Endodermal cell (in vitro differentiated cells): Measurements from ENCODE around the gene SRGAP3. TPM values are rescaled to one million over a fixed set of nuclear protein-coding genes. Genes with fewer than 3 reads are reported as not detected.

Source experiments
- DNase-seq: peaks from one replicate; pipeline ENCODE4 v3.0.0-alpha.2; 2017
- H3K27ac ChIP-seq: 2 replicates; pipeline ENCODE4 v1.5.1; 2013; ENCODE audit warnings: mild to moderate bottlenecking, low read depth, low read length, moderate library complexity
- H3K27me3 ChIP-seq: 2 replicates; pipeline ENCODE4 v1.6.1; 2013; ENCODE audit warnings: mild to moderate bottlenecking, low read length, moderate library complexity; ENCODE audit not compliant: insufficient read depth, control insufficient read depth, poor library complexity, severe bottlenecking
- H3K36me3 ChIP-seq: 2 replicates; pipeline ENCODE4 v1.7.0; 2013; ENCODE audit warnings: mild to moderate bottlenecking, low read length, moderate library complexity; ENCODE audit not compliant: control insufficient read depth, insufficient read depth
- H3K4me1 ChIP-seq: one replicate; pipeline ENCODE4 v1.7.0; 2013; ENCODE audit warnings: low read length; ENCODE audit not compliant: control insufficient read depth, insufficient read depth
- H3K4me3 ChIP-seq: 2 replicates; pipeline ENCODE4 v1.5.1; 2013; ENCODE audit warnings: mild to moderate bottlenecking, low read length, moderate library complexity
- H3K9ac ChIP-seq: 2 replicates; pipeline ENCODE4 v1.6.1; 2013; ENCODE audit warnings: mild to moderate bottlenecking, low read length, moderate library complexity; ENCODE audit not compliant: poor library complexity, severe bottlenecking; ENCODE audit errors: extremely low read depth
- H3K9me3 ChIP-seq: 2 replicates; pipeline ENCODE4 v1.6.1; 2013; ENCODE audit warnings: mild to moderate bottlenecking, low read length, moderate library complexity; ENCODE audit not compliant: control insufficient read depth
- H3K27ac Mint-ChIP-seq: 2 replicates; pipeline ENCODE4 v1.8.0; 2020; ENCODE audit warnings: mixed read lengths
- H3K27me3 Mint-ChIP-seq: 2 replicates; pipeline ENCODE4 v1.8.0; 2021; ENCODE audit warnings: mild to moderate bottlenecking, mixed read lengths; ENCODE audit not compliant: insufficient read depth
- H3K36me3 Mint-ChIP-seq: 2 replicates; pipeline ENCODE4 v1.8.0; 2020; ENCODE audit warnings: low read depth, mixed read lengths
- H3K4me1 Mint-ChIP-seq: 2 replicates; pipeline ENCODE4 v1.8.0; 2020; ENCODE audit warnings: mixed read lengths
- H3K4me3 Mint-ChIP-seq: 2 replicates; pipeline ENCODE4 v1.8.0; 2020; ENCODE audit warnings: mild to moderate bottlenecking, moderate library complexity, mixed read lengths
- H3K9me3 Mint-ChIP-seq: 2 replicates; pipeline ENCODE4 v1.8.0; 2020; ENCODE audit warnings: mild to moderate bottlenecking, mixed read lengths
- CTCF ChIP-seq: fragments of 200-600 bp; sonication (generic); conservative IDR thresholded peaks from 2 replicates; pipeline ENCODE4 v1.5.0; 2021; ENCODE audit warnings: antibody characterized with exemption, mild to moderate bottlenecking
- WGBS, 2 experiments: methylation state at CpG; one replicate each; pipeline versions ENCODE4 v1.1.5 to v1.1.7; 2013; ENCODE audit warnings: missing lambda C conversion rate in 2 of 2, mixed read lengths in 1 of 2; ENCODE audit not compliant: insufficient coverage in 1 of 2, insufficient read length in 1 of 2; 5-methylcytosine and 5-hydroxymethylcytosine counted together
- total RNA-seq, 2 donors: library from RNA; stranded (reverse); fragmentation: NEBNext Ultra II Directional in 1 of 2; extraction: Animal tissue kit (Norgen Biotek cat#: 25700) in 1 of 2; gene quantifications; 2 replicates in 1 of 2; 3 replicates in 1 of 2; pipeline ENCODE4 v1.2.1, GENCODE V29; 2021

The SRGAP3 gene
- total RNA-seq, 2 donors from 2014 or later = 5.0 to 8.1 TPM

GRCh38 chr3:9121366-9122001, 128.0 kb downstream of the SRGAP3 start:
- Histone ChIP-seq H3K4me1 (peaks cover 11% of the 10 kb centered on the region), H3K9me3 (no peaks in the 10 kb centered on the region), H3K27me3 (peaks cover 4% of the 10 kb centered on the region), H3K27ac (peak overlapping the region; percentile 81), H3K4me3 (no peak overlapping the region), H3K9ac (no peak overlapping the region), H3K36me3 (no peaks in the 10 kb centered on the region)
- WGBS, 2 experiments = 86 to 94% methylated on average over 6 to 11 of the region's 11 CpGs
- DNase-seq = no peak
- no peak overlapping the region for H3K4me3 Mint-ChIP-seq
- H3K4me1 Mint-ChIP-seq = peaks cover 23% of the 10 kb centered on the region
- no peaks in the 10 kb centered on the region for H3K9me3 Mint-ChIP-seq
- H3K27me3 Mint-ChIP-seq = peaks cover 7% of the 10 kb centered on the region
- H3K36me3 Mint-ChIP-seq = no peaks in the 10 kb centered on the region
- no peak for TF ChIP-seq CTCF
- H3K27ac Mint-ChIP-seq = no peak overlapping the region

GRCh38 chr3:9119331-9119730, 130.1 kb downstream of the SRGAP3 start:
- H3K9me3 Mint-ChIP-seq = no peaks in the 10 kb centered on the region
- H3K36me3 Mint-ChIP-seq = no peaks in the 10 kb centered on the region
- Histone ChIP-seq H3K27ac (peak overlapping the region; percentile 81), H3K27me3 (no peaks in the 10 kb centered on the region), H3K4me3 (no peak overlapping the region), H3K36me3 (no peaks in the 10 kb centered on the region), H3K9ac (no peak overlapping the region), H3K9me3 (no peaks in the 10 kb centered on the region), H3K4me1 (no peaks in the 10 kb centered on the region)
- no peaks in the 10 kb centered on the region for H3K27me3 Mint-ChIP-seq
- TF ChIP-seq CTCF = no peak
- DNase-seq = no peak
- WGBS, 2 experiments = 89 to 92% methylated on average over 2 to 4 of the region's 4 CpGs
- no peak overlapping the region for H3K4me3 Mint-ChIP-seq
- H3K27ac Mint-ChIP-seq = no peak overlapping the region
- peaks cover 11% of the 10 kb centered on the region for H3K4me1 Mint-ChIP-seq

- Histone ChIP-seq H3K9me3 (peaks cover 3% of the 10 kb centered on the region), H3K4me1 (no peaks in the 10 kb centered on the region), H3K27me3 (no peaks in the 10 kb centered on the region), H3K36me3 (no peaks in the 10 kb centered on the region), H3K27ac (no peak overlapping the region), H3K4me3 (no peak overlapping the region), H3K9ac (no peak overlapping the region)
- Mint-ChIP-seq H3K4me1 (peaks cover 11% of the 10 kb centered on the region), H3K27ac (no peak overlapping the region), H3K27me3 (no peaks in the 10 kb centered on the region), H3K9me3 (peaks cover under 1% of the 10 kb centered on the region), H3K36me3 (no peaks in the 10 kb centered on the region), H3K4me3 (no peak overlapping the region)
- WGBS, 2 experiments = 93 to 100% methylated on average over 1 to 2 of the region's 2 CpGs
- no peak for DNase-seq
- no peak for TF ChIP-seq CTCF
These were observed 131.2 kb downstream of the SRGAP3 start for GRCh38 chr3:9118222-9118621.
